GM06990 (cell line): ENCODE data around the gene DRAXIN.

Experiments
- DNase-seq: peaks from one replicate; pipeline ENCODE4 v3.0.0-alpha.2; 2011; ENCODE audit not compliant: insufficient read length; ENCODE audit errors: extremely low read depth
- H3K27me3 ChIP-seq: replicated peaks from 2 replicates; pipeline ENCODE4 v1.6.0; 2011; ENCODE audit warnings: low read length; ENCODE audit not compliant: control insufficient read depth, insufficient read depth
- H3K36me3 ChIP-seq: 2 replicates; pipeline ENCODE4 v1.5.1; 2011; ENCODE audit warnings: low read length; ENCODE audit not compliant: control insufficient read depth, insufficient read depth
- H3K4me3 ChIP-seq: replicated peaks from 2 replicates; pipeline ENCODE4 v1.5.1; 2011; ENCODE audit warnings: low read depth, mild to moderate bottlenecking, control low read depth, low read length
- TF ChIP-seq, protein P1 (sequence below): IDR thresholded peaks from 2 replicates; pipeline ENCODE4 v1.5.1; 2011; ENCODE audit warnings: low read length, control low read depth, mild to moderate bottlenecking, inconsistent platforms; ENCODE audit not compliant: insufficient read depth, poor library complexity, severe bottlenecking

Gene DRAXIN

DNA sequence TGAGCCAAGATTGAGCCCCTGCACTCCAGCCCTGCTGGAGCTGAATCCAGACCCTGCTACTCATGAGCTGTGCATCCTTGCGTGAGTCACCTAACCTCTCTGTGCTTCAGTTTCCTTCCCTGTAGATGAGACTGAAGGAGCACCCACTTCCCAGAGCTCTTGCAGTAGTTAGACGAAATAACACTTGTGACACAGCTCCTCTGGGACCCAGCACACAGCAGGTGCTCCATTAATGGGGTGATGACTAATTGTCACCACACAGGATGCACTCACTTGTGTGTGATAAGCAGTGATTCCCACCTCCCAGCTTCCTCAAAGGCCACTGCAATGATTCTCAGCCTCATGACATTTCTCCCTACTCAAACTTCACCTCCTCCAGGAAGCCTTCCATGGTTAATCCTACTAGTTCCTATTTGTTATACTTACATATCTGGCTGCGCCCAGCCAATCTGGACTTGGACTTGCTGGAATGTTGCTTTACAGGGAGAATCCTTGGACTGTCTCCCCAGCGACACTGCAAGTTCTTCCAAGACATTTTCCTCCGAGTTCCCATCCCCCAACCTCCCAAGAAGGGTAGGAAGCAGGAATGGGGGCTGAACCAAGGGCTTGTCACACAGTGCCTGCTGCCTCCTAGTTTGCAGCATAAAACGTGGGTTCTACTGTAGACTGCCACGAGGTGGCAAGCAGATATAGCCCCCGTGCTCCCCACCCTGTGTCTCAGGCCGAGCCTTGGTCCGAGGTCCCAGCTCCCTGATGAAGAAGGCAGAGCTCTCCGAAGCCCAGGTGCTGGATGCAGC lies 17.2 kb downstream of the DRAXIN start:
- Histone ChIP-seq H3K27me3 (peaks cover 2% of the 10 kb centered on the region; the same call in 1 of the 2 replicates), H3K4me3 (no peak overlapping the region), H3K36me3 (no peaks in the 10 kb centered on the region)
- TF ChIP-seq, protein P1, sequence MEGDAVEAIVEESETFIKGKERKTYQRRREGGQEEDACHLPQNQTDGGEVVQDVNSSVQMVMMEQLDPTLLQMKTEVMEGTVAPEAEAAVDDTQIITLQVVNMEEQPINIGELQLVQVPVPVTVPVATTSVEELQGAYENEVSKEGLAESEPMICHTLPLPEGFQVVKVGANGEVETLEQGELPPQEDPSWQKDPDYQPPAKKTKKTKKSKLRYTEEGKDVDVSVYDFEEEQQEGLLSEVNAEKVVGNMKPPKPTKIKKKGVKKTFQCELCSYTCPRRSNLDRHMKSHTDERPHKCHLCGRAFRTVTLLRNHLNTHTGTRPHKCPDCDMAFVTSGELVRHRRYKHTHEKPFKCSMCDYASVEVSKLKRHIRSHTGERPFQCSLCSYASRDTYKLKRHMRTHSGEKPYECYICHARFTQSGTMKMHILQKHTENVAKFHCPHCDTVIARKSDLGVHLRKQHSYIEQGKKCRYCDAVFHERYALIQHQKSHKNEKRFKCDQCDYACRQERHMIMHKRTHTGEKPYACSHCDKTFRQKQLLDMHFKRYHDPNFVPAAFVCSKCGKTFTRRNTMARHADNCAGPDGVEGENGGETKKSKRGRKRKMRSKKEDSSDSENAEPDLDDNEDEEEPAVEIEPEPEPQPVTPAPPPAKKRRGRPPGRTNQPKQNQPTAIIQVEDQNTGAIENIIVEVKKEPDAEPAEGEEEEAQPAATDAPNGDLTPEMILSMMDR = no peak
- DNase-seq = no peak

DNA sequence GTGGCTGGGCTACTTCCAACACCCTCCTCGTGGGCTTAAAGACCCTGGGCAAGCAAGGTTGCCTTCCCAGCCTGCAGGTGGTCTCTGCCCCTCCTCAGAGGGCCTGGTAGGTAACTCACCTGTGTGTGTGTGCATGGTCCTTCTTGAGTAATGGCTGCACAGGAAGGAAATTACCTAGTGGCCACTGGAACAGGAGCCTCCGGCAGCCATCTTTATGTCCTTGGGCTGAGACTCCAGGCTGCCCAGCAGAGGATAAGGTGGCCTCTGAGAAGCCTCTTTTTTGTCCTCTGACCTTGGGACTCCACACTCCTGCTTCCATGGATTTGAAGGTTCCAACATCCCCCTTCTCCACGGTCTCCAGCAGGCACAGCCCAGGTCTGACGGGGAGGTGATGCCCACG lies 20.0 kb downstream of the DRAXIN start:
- TF ChIP-seq, protein P1 = no peak
- H3K4me3 ChIP-seq = no peak overlapping the region
- no peaks in the 10 kb centered on the region for H3K36me3 ChIP-seq
- DNase-seq = no peak
- no peaks in the 10 kb centered on the region; the same call in 1 of the 2 replicates for H3K27me3 ChIP-seq

DNA sequence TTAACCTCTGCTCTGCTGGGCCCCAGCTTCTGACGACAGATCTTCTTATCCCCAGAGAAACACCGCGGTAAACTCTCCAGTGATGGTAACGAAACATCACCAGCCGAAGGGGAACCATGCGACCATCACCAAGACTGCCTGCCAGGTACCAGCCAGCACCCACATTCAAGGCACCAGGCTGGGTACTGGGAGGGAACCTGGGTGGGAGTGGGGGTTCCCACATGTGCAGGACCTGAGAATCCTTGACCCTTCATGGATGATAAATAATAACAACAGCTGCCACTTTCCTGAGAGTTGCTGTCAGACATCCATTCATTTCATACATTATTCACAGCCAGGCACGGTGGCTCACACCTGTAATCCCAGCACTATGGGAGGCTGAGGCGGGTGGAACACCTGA lies 20.8 kb downstream of the DRAXIN start:
- Histone ChIP-seq H3K36me3 (no peaks in the 10 kb centered on the region), H3K27me3 (no peaks in the 10 kb centered on the region; the same call in 1 of the 2 replicates), H3K4me3 (no peak overlapping the region)
- no peak for DNase-seq
- TF ChIP-seq, protein P1 = no peak

DNA sequence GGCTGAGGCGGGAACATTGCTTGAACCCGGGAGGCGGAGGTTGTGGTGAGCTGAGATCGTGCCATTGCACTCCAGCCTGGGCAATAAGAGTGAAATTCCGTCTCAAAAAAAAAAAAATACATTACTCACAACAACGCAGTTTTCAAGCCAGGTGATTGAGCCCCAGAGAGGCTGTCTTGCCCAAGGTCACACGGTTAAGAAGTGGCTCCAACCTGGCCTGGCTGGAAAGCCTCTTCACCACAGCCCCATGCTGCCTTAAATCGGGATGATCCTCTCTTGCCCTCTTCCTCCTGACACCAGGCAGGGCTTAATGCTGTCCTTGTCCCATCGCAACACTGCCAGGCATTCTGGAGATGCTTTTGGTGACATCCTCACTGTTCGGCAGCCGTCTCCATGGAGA lies 21.6 kb downstream of the DRAXIN start:
- no peak for DNase-seq
- TF ChIP-seq, protein P1 = no peak
- H3K27me3 ChIP-seq = no peaks in the 10 kb centered on the region

DNA sequence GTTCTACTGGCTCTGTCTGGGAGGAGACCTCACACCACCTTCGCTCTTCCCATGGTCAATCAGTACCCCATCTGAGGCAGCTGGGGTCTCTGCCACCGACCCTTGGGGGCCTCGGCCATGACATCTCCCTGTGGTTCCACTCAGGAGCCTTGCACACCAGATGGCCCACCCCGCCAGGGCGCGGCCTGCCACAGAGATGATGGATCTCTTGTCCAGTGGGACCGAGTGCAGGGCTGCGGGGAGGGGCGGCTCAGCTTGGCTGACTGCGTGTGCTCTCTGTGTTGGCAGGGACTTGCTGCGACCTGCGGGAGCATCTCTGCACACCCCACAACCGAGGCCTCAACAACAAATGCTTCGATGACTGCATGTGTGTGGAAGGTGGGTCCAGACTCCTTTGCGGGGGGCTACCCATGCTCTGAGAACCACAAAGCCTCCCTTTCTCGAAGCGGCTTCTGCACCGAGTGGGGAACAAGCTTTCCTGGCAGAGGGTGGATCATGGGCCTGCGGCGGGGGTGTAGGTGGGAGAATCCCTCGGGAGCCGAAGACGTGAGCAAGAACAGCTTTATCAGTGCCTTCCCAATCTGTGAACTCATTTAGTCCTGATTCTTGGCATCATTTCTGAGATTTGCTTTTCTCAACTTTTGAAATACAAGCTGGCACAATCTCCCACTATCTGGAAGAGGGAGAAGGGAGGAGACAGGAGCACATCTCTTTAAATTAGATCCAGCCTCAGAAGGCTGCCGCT lies 23.5 kb downstream of the DRAXIN start:
- TF ChIP-seq, protein P1 = no peak
- H3K4me3 ChIP-seq = no peak overlapping the region
- H3K27me3 ChIP-seq = no peaks in the 10 kb centered on the region
- H3K36me3 ChIP-seq = no peaks in the 10 kb centered on the region
- no peak for DNase-seq

More for the DNA sequence above, 21.6 kb downstream of the DRAXIN start:
- H3K36me3 ChIP-seq = no peaks in the 10 kb centered on the region
- no peak overlapping the region for H3K4me3 ChIP-seq
